ENCODE measurements around the gene LILRA2. TPM values are rescaled to one million over a fixed set of nuclear protein-coding genes. Genes with fewer than 3 reads are reported as not detected.

The LILRA2 gene
- total and polyA plus RNA-seq, 10 of the 15 experiments (the other 5 are each of a cell fraction or from before 2014, with no cell fraction given), result 0.16 to 1.8 (median 0.43) TPM

DNA sequence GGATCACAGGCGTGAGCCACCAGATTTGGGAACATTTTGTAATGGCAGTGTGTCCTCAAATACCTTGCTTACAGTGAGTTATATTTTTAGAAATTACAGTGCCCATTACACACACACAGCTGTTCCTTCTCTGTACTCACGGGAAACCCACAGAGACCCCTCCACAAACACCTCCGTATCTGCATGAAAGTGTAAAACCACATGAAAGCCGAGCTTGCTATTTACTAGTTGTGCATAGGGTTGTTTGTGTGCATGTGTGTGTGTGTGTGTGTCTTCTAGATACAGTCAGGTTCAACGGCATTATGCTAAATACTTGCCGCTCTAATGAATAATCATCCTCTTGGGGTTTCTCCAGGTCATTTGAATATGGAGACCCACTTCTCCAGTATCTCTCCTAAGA lies 22.3 kb upstream of the LILRA2 start (continued):
- TF ChIP-seq POLR2AphosphoS2 (IDR thresholded peaks at IDR 0.05; ENCODE audit: low read depth, low read length) (no peak), PAX8 (IDR thresholded peaks at IDR 0.05) (no peak), ZNF384 (IDR thresholded peaks at IDR 0.05; ENCODE audit: borderline replicate concordance, low read depth, low read length) (no peak), SMC3 (IDR thresholded peaks at IDR 0.05; ENCODE audit: borderline replicate concordance, low read length) (no peak), NFYB (IDR thresholded peaks at IDR 0.05; ENCODE audit: insufficient read depth, low read depth, low read length) (no peak), EP300 (IDR thresholded peaks at IDR 0.05; ENCODE audit: borderline replicate concordance in 1 of 2, control insufficient read depth in 1 of 2, low read depth in 2 of 2, low read length in 2 of 2) (peak; percentile 68 to 82; a peak in 3 of 4 replicates), RBBP5 (conservative IDR thresholded peaks at IDR 0.05) (no peak), SPI1 (IDR thresholded peaks at IDR 0.05; ENCODE audit: borderline replicate concordance, insufficient read depth, low read depth, low read length) (no peak), IKZF1 (conservative IDR thresholded peaks at IDR 0.05) (peak; percentile 64), CBX3 (IDR thresholded peaks at IDR 0.05; ENCODE audit: borderline replicate concordance, low read depth) (no peak), YBX1 (IDR thresholded peaks at IDR 0.05) (no peak), MTA2 (IDR thresholded peaks at IDR 0.05; ENCODE audit: low read depth) (peak; percentile 85), ZNF207 (IDR thresholded peaks at IDR 0.05; ENCODE audit: borderline replicate concordance) (no peak), NR2C1 (IDR thresholded peaks at IDR 0.05) (no peak), JUND (IDR thresholded peaks at IDR 0.05; ENCODE audit: low read depth, low read length) (no peak), NBN (IDR thresholded peaks at IDR 0.05) (no peak), NR2C2 (IDR thresholded peaks at IDR 0.05; ENCODE audit: borderline replicate concordance, control insufficient read depth, insufficient read length, low read depth) (no peak), MXI1 (IDR thresholded peaks at IDR 0.05; ENCODE audit: low read depth, low read length) (no peak), RUNX3 (IDR thresholded peaks at IDR 0.05; ENCODE audit: low read length) (peak; percentile 98), CREM (IDR thresholded peaks at IDR 0.05; ENCODE audit: low read depth) (peak; percentile 53), SREBF2 (IDR thresholded peaks at IDR 0.05; ENCODE audit: low read length) (no peak)
- TF ChIP-seq, protein P1, sequence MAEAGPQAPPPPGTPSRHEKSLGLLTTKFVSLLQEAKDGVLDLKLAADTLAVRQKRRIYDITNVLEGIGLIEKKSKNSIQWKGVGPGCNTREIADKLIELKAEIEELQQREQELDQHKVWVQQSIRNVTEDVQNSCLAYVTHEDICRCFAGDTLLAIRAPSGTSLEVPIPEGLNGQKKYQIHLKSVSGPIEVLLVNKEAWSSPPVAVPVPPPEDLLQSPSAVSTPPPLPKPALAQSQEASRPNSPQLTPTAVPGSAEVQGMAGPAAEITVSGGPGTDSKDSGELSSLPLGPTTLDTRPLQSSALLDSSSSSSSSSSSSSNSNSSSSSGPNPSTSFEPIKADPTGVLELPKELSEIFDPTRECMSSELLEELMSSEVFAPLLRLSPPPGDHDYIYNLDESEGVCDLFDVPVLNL (IDR thresholded peaks at IDR 0.05; ENCODE audit: low read depth, low read length), result no peak
- TF ChIP-seq, protein P2, sequence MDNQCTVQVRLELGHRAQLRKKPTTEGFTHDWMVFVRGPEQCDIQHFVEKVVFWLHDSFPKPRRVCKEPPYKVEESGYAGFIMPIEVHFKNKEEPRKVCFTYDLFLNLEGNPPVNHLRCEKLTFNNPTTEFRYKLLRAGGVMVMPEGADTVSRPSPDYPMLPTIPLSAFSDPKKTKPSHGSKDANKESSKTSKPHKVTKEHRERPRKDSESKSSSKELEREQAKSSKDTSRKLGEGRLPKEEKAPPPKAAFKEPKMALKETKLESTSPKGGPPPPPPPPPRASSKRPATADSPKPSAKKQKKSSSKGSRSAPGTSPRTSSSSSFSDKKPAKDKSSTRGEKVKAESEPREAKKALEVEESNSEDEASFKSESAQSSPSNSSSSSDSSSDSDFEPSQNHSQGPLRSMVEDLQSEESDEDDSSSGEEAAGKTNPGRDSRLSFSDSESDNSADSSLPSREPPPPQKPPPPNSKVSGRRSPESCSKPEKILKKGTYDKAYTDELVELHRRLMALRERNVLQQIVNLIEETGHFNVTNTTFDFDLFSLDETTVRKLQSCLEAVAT (IDR thresholded peaks at IDR 0.05), result 0 out of 2 replicates have a peak, but pooled peaks have one; percentile 42
- TF ChIP-seq, protein P3, sequence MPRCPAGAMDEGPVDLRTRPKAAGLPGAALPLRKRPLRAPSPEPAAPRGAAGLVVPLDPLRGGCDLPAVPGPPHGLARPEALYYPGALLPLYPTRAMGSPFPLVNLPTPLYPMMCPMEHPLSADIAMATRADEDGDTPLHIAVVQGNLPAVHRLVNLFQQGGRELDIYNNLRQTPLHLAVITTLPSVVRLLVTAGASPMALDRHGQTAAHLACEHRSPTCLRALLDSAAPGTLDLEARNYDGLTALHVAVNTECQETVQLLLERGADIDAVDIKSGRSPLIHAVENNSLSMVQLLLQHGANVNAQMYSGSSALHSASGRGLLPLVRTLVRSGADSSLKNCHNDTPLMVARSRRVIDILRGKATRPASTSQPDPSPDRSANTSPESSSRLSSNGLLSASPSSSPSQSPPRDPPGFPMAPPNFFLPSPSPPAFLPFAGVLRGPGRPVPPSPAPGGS (IDR thresholded peaks at IDR 0.05; ENCODE audit: borderline replicate concordance, insufficient read depth, low read depth, low read length, poor library complexity, severe bottlenecking), result no peak
- TF ChIP-seq, protein P4, sequence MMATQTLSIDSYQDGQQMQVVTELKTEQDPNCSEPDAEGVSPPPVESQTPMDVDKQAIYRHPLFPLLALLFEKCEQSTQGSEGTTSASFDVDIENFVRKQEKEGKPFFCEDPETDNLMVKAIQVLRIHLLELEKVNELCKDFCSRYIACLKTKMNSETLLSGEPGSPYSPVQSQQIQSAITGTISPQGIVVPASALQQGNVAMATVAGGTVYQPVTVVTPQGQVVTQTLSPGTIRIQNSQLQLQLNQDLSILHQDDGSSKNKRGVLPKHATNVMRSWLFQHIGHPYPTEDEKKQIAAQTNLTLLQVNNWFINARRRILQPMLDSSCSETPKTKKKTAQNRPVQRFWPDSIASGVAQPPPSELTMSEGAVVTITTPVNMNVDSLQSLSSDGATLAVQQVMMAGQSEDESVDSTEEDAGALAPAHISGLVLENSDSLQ (IDR thresholded peaks at IDR 0.05), result no peak

Measured in GM12878 (cell line).